Measurements from ENCODE around the gene RPS3. TPM values are rescaled to one million over a fixed set of nuclear protein-coding genes. Genes with fewer than 3 reads are reported as not detected.

RPS3 gene
- total RNA-seq, 1 donor from 2014 or later, result 2,115 TPM

- no peak overlapping the region for H3K9ac ChIP-seq (ENCODE audit: low read depth in 1 of 3, low read length in 3 of 3)
- peaks cover 7 to 13% (median 7%) of the 10 kb centered on the region in 3 donors for H3K4me1 ChIP-seq (ENCODE audit: control insufficient read depth in 3 of 3, insufficient read depth in 3 of 3, low read length in 3 of 3)
- H3K9me3 ChIP-seq (ENCODE audit: control insufficient read depth in 3 of 3, low read length in 3 of 3), result no peaks in the 10 kb centered on the region
- H3K27ac ChIP-seq (ENCODE audit: low read depth, low read length), result no peak overlapping the region
- H3K4me3 ChIP-seq (ENCODE audit: low read length in 3 of 3), result no peak overlapping the region
- peaks cover 3 to 13% (median 11%) of the 10 kb centered on the region in 3 donors for H3K36me3 ChIP-seq (ENCODE audit: control insufficient read depth in 3 of 3, insufficient read depth in 3 of 3, low read length in 3 of 3)
- peaks cover 0 to under 1% (median 0%) of the 10 kb centered on the region in 3 donors for H3K27me3 ChIP-seq (ENCODE audit: control insufficient read depth in 3 of 3, insufficient read depth in 3 of 3, low read length in 3 of 3)
Observed at GRCh38 chr11:75439495-75440120, 40.3 kb downstream of the RPS3 start.

- Histone ChIP-seq H3K27ac (ENCODE audit: low read depth, low read length) (no peak overlapping the region), H3K4me3 (ENCODE audit: low read length in 3 of 3) (no peak overlapping the region), H3K4me1 (ENCODE audit: control insufficient read depth in 3 of 3, insufficient read depth in 3 of 3, low read length in 3 of 3) (peaks cover 7 to 13% (median 7%) of the 10 kb centered on the region in 3 donors), H3K9ac (ENCODE audit: low read depth in 1 of 3, low read length in 3 of 3) (no peak overlapping the region), H3K27me3 (ENCODE audit: control insufficient read depth in 3 of 3, insufficient read depth in 3 of 3, low read length in 3 of 3) (no peaks in the 10 kb centered on the region), H3K9me3 (ENCODE audit: control insufficient read depth in 3 of 3, low read length in 3 of 3) (no peaks in the 10 kb centered on the region), H3K36me3 (ENCODE audit: control insufficient read depth in 3 of 3, insufficient read depth in 3 of 3, low read length in 3 of 3) (peaks cover 3 to 9% (median 9%) of the 10 kb centered on the region in 3 donors)
Observed at GRCh38 chr11:75440960-75441803, 41.9 kb downstream of the RPS3 start.

GRCh38 chr11:75441804-75442132 lies 42.5 kb downstream of the RPS3 start:
- Histone ChIP-seq H3K4me1 (ENCODE audit: control insufficient read depth in 3 of 3, insufficient read depth in 3 of 3, low read length in 3 of 3) (peaks cover 7 to 13% (median 7%) of the 10 kb centered on the region in 3 donors), H3K9me3 (ENCODE audit: control insufficient read depth in 3 of 3, low read length in 3 of 3) (no peaks in the 10 kb centered on the region), H3K9ac (ENCODE audit: low read depth in 1 of 3, low read length in 3 of 3) (no peak overlapping the region), H3K27me3 (ENCODE audit: control insufficient read depth in 3 of 3, insufficient read depth in 3 of 3, low read length in 3 of 3) (no peaks in the 10 kb centered on the region), H3K4me3 (ENCODE audit: low read length in 3 of 3) (no peak overlapping the region), H3K27ac (ENCODE audit: low read depth, low read length) (no peak overlapping the region), H3K36me3 (ENCODE audit: control insufficient read depth in 3 of 3, insufficient read depth in 3 of 3, low read length in 3 of 3) (peaks cover 3 to 9% (median 7%) of the 10 kb centered on the region in 3 donors)

- Histone ChIP-seq H3K27me3 (ENCODE audit: control insufficient read depth in 3 of 3, insufficient read depth in 3 of 3, low read length in 3 of 3) (no peaks in the 10 kb centered on the region), H3K27ac (ENCODE audit: low read depth, low read length) (no peak overlapping the region), H3K4me3 (ENCODE audit: low read length in 3 of 3) (no peak overlapping the region), H3K4me1 (ENCODE audit: control insufficient read depth in 3 of 3, insufficient read depth in 3 of 3, low read length in 3 of 3) (peaks cover 7 to 13% (median 7%) of the 10 kb centered on the region in 3 donors), H3K9me3 (ENCODE audit: control insufficient read depth in 3 of 3, low read length in 3 of 3) (no peaks in the 10 kb centered on the region), H3K36me3 (ENCODE audit: control insufficient read depth in 3 of 3, insufficient read depth in 3 of 3, low read length in 3 of 3) (peaks cover 3 to 9% (median 7%) of the 10 kb centered on the region in 3 donors), H3K9ac (ENCODE audit: low read depth in 1 of 3, low read length in 3 of 3) (no peak overlapping the region)
Observed at GRCh38 chr11:75442161-75442885, 43.0 kb downstream of the RPS3 start.

- peaks cover 3 to 9% (median 7%) of the 10 kb centered on the region in 3 donors for H3K36me3 ChIP-seq (ENCODE audit: control insufficient read depth in 3 of 3, insufficient read depth in 3 of 3, low read length in 3 of 3)
- no peak overlapping the region for H3K27ac ChIP-seq (ENCODE audit: low read depth, low read length)
- H3K9me3 ChIP-seq (ENCODE audit: control insufficient read depth in 3 of 3, low read length in 3 of 3), result no peaks in the 10 kb centered on the region
- peaks cover 7 to 13% (median 7%) of the 10 kb centered on the region in 3 donors for H3K4me1 ChIP-seq (ENCODE audit: control insufficient read depth in 3 of 3, insufficient read depth in 3 of 3, low read length in 3 of 3)
- H3K27me3 ChIP-seq (ENCODE audit: control insufficient read depth in 3 of 3, insufficient read depth in 3 of 3, low read length in 3 of 3), result no peaks in the 10 kb centered on the region
- no peak overlapping the region for H3K9ac ChIP-seq (ENCODE audit: low read depth in 1 of 3, low read length in 3 of 3)
- H3K4me3 ChIP-seq (ENCODE audit: low read length in 3 of 3), result no peak overlapping the region
Observed at GRCh38 chr11:75443043-75443442, 43.7 kb downstream of the RPS3 start.

- Histone ChIP-seq H3K36me3 (ENCODE audit: control insufficient read depth in 3 of 3, insufficient read depth in 3 of 3, low read length in 3 of 3) (peaks cover 3 to 12% (median 7%) of the 10 kb centered on the region in 3 donors), H3K9me3 (ENCODE audit: control insufficient read depth in 3 of 3, low read length in 3 of 3) (no peaks in the 10 kb centered on the region), H3K4me1 (ENCODE audit: control insufficient read depth in 3 of 3, insufficient read depth in 3 of 3, low read length in 3 of 3) (peaks cover 7 to 13% (median 7%) of the 10 kb centered on the region in 3 donors), H3K4me3 (ENCODE audit: low read length in 3 of 3) (no peak overlapping the region), H3K9ac (ENCODE audit: low read depth in 1 of 3, low read length in 3 of 3) (no peak overlapping the region), H3K27me3 (ENCODE audit: control insufficient read depth in 3 of 3, insufficient read depth in 3 of 3, low read length in 3 of 3) (no peaks in the 10 kb centered on the region), H3K27ac (ENCODE audit: low read depth, low read length) (no peak overlapping the region)
Observed at GRCh38 chr11:75445315-75445953, 46.1 kb downstream of the RPS3 start.

- H3K4me1 ChIP-seq (ENCODE audit: control insufficient read depth in 3 of 3, insufficient read depth in 3 of 3, low read length in 3 of 3), result no peaks in the 10 kb centered on the region
- H3K9me3 ChIP-seq (ENCODE audit: control insufficient read depth in 3 of 3, low read length in 3 of 3), result no peaks in the 10 kb centered on the region
- peaks cover 0 to 9% (median 1%) of the 10 kb centered on the region in 3 donors for H3K36me3 ChIP-seq (ENCODE audit: control insufficient read depth in 3 of 3, insufficient read depth in 3 of 3, low read length in 3 of 3)
- no peak overlapping the region for H3K4me3 ChIP-seq (ENCODE audit: low read length in 3 of 3)
- no peak overlapping the region for H3K9ac ChIP-seq (ENCODE audit: low read depth in 1 of 3, low read length in 3 of 3)
- no peaks in the 10 kb centered on the region for H3K27me3 ChIP-seq (ENCODE audit: control insufficient read depth in 3 of 3, insufficient read depth in 3 of 3, low read length in 3 of 3)
- no peak overlapping the region for H3K27ac ChIP-seq (ENCODE audit: low read depth, low read length)
Observed at GRCh38 chr11:75447415-75447814, 48.1 kb downstream of the RPS3 start.

- H3K36me3 ChIP-seq (ENCODE audit: control insufficient read depth in 3 of 3, insufficient read depth in 3 of 3, low read length in 3 of 3), result peaks cover 0 to 4% (median 0%) of the 10 kb centered on the region in 3 donors
- H3K9me3 ChIP-seq (ENCODE audit: control insufficient read depth in 3 of 3, low read length in 3 of 3), result no peaks in the 10 kb centered on the region
- H3K27me3 ChIP-seq (ENCODE audit: control insufficient read depth in 3 of 3, insufficient read depth in 3 of 3, low read length in 3 of 3), result no peaks in the 10 kb centered on the region
- H3K27ac ChIP-seq (ENCODE audit: low read depth, low read length), result no peak overlapping the region
- H3K9ac ChIP-seq (ENCODE audit: low read depth in 1 of 3, low read length in 3 of 3), result no peak overlapping the region
- H3K4me1 ChIP-seq (ENCODE audit: control insufficient read depth in 3 of 3, insufficient read depth in 3 of 3, low read length in 3 of 3), result peaks cover 0 to 2% (median 0%) of the 10 kb centered on the region in 3 donors
- H3K4me3 ChIP-seq (ENCODE audit: low read length in 3 of 3), result no peak overlapping the region
Observed at GRCh38 chr11:75449271-75449670, 50.0 kb downstream of the RPS3 start.

GRCh38 chr11:75449776-75450175 lies 50.5 kb downstream of the RPS3 start:
- Histone ChIP-seq H3K9me3 (ENCODE audit: control insufficient read depth in 3 of 3, low read length in 3 of 3) (no peaks in the 10 kb centered on the region), H3K27ac (ENCODE audit: low read depth, low read length) (no peak overlapping the region), H3K4me3 (ENCODE audit: low read length in 3 of 3) (no peak overlapping the region), H3K9ac (ENCODE audit: low read depth in 1 of 3, low read length in 3 of 3) (no peak overlapping the region), H3K36me3 (ENCODE audit: control insufficient read depth in 3 of 3, insufficient read depth in 3 of 3, low read length in 3 of 3) (peaks cover 0 to 3% (median 0%) of the 10 kb centered on the region in 3 donors), H3K4me1 (ENCODE audit: control insufficient read depth in 3 of 3, insufficient read depth in 3 of 3, low read length in 3 of 3) (peaks cover 0 to 4% (median 2%) of the 10 kb centered on the region in 3 donors), H3K27me3 (ENCODE audit: control insufficient read depth in 3 of 3, insufficient read depth in 3 of 3, low read length in 3 of 3) (no peaks in the 10 kb centered on the region)

All from skeletal muscle tissue (tissue), 4 donors.